IMR-90 (cell line): ENCODE measurements around the gene AIRE. TPM values are rescaled to one million over a fixed set of nuclear protein-coding genes. Genes with fewer than 3 reads are reported as not detected.

Experiments
- ATAC-seq: fragments of 200-7000 bp; cut with Tn5 transposase; 2 replicates; pipeline ENCODE4 v1.9.1; 2020; ENCODE audit warnings: low read depth, mild to moderate bottlenecking, moderate library complexity
- BruUV-seq: library from RNA; stranded (reverse); fragments of 400-500 nt; replicated peaks from 2 replicates; lab custom pipeline; 2021; lab: Mats Ljungman, UMichigan
- CTCF ChIA-PET: fragments of 300-600 bp; formaldehyde crosslinking; extraction: SDS; loops from one replicate; lab custom pipeline; 2021; ENCODE audit warnings: antibody characterized with exemption; lab: Yijun Ruan, JAX
- POLR2A ChIA-PET: fragments of 300-600 bp; sonication (Branson Sonifier 250); formaldehyde crosslinking; loops from one replicate; lab custom pipeline; 2022; ENCODE audit warnings: antibody characterized with exemption; ENCODE audit not compliant: unreplicated experiment; lab: Charles Lee
- DNase-seq: peaks from one replicate; pipeline ENCODE4 v3.0.0; 2013
- H2AFZ ChIP-seq: replicated peaks from 2 replicates; pipeline ENCODE3; 2013; ENCODE audit warnings: low read length, mild to moderate bottlenecking; ENCODE audit not compliant: poor library complexity
- H2AK5ac ChIP-seq: 2 replicates; pipeline ENCODE4 v1.6.1; 2013; ENCODE audit warnings: low read depth, low read length, inconsistent platforms
- H2AK9ac ChIP-seq: replicated peaks from 2 replicates; pipeline ENCODE3; 2013; ENCODE audit warnings: mild to moderate bottlenecking, low read depth, low read length, moderate library complexity; ENCODE audit not compliant: poor library complexity
- H2BK120ac ChIP-seq: 2 replicates; pipeline ENCODE4 v1.6.1; 2013; ENCODE audit warnings: low read depth, low read length, inconsistent platforms
- H2BK15ac ChIP-seq: 3 replicates; pipeline ENCODE4 v1.6.1; 2013; ENCODE audit warnings: low read depth, low read length, inconsistent platforms
- H2BK20ac ChIP-seq: 2 replicates; pipeline ENCODE4 v1.6.1; 2013; ENCODE audit warnings: low read depth, mild to moderate bottlenecking, inconsistent platforms, low read length, moderate library complexity
- H2BK5ac ChIP-seq: 2 replicates; pipeline ENCODE4 v1.6.1; 2013; ENCODE audit warnings: mild to moderate bottlenecking, low read depth, low read length, inconsistent platforms; ENCODE audit not compliant: poor library complexity, severe bottlenecking
- H3K14ac ChIP-seq: replicated peaks from 2 replicates; pipeline ENCODE4 v1.6.1; 2013; ENCODE audit warnings: low read depth, low read length, inconsistent platforms
- H3K18ac ChIP-seq: 2 replicates; pipeline ENCODE4 v1.6.1; 2013; ENCODE audit warnings: low read depth, low read length, control low read depth
- H3K23ac ChIP-seq: 2 replicates; pipeline ENCODE4 v1.6.1; 2013; ENCODE audit warnings: low read depth, low read length, inconsistent platforms
- H3K27ac ChIP-seq: 2 replicates; pipeline ENCODE4 v1.5.1; 2013; ENCODE audit warnings: mild to moderate bottlenecking, control low read depth, low read length; ENCODE audit not compliant: insufficient read depth
- H3K27me3 ChIP-seq: 2 replicates; pipeline ENCODE4 v1.6.1; 2013; ENCODE audit warnings: low read length; ENCODE audit not compliant: control insufficient read depth, insufficient read depth
- H3K36me3 ChIP-seq: 2 replicates; pipeline ENCODE4 v1.6.1; 2013; ENCODE audit warnings: low read length, mixed read lengths; ENCODE audit not compliant: control insufficient read depth, insufficient read depth
- H3K4ac ChIP-seq: 2 replicates; pipeline ENCODE4 v1.6.1; 2013; ENCODE audit warnings: low read depth, low read length, inconsistent platforms
- H3K4me1 ChIP-seq: 2 replicates; pipeline ENCODE4 v1.6.1; 2013; ENCODE audit warnings: low read length, mixed read lengths; ENCODE audit not compliant: control insufficient read depth, insufficient read depth
- H3K4me2 ChIP-seq: 2 replicates; pipeline ENCODE4 v1.6.1; 2013; ENCODE audit warnings: low read depth, mild to moderate bottlenecking, control low read depth, low read length, moderate library complexity
- H3K4me3 ChIP-seq: 2 replicates; pipeline ENCODE4 v1.5.1; 2013; ENCODE audit warnings: low read depth, mild to moderate bottlenecking, control low read depth, low read length, moderate library complexity; ENCODE audit not compliant: insufficient read depth
- H3K56ac ChIP-seq: 2 replicates; pipeline ENCODE4 v1.6.1; 2013; ENCODE audit warnings: low read length, inconsistent platforms; ENCODE audit not compliant: insufficient read depth; ENCODE audit errors: extremely low read depth
- H3K79me1 ChIP-seq, 2 experiments: 2 replicates each; pipeline ENCODE4 v1.6.1; 2013; ENCODE audit warnings: low read length in 2 of 2, inconsistent platforms in 1 of 2, low read depth in 1 of 2
- H3K9ac ChIP-seq: 2 replicates; pipeline ENCODE4 v1.6.1; 2013; ENCODE audit warnings: low read depth, low read length, control low read depth
- H3K9me1 ChIP-seq: 2 replicates; pipeline ENCODE4 v1.6.1; 2013; ENCODE audit warnings: low read length, inconsistent platforms; ENCODE audit not compliant: insufficient read depth
- H3K9me3 ChIP-seq: 2 replicates; pipeline ENCODE4 v1.6.1; 2013; ENCODE audit warnings: low read length; ENCODE audit not compliant: control insufficient read depth, insufficient read depth
- H4K20me1 ChIP-seq: 2 replicates; pipeline ENCODE4 v1.6.1; 2013; ENCODE audit warnings: low read length, inconsistent platforms; ENCODE audit not compliant: insufficient read depth
- H4K5ac ChIP-seq: 2 replicates; pipeline ENCODE4 v1.6.1; 2013; ENCODE audit warnings: mild to moderate bottlenecking, low read depth, low read length, control low read depth
- H4K8ac ChIP-seq, 2 experiments: 2 replicates each; pipeline ENCODE4 v1.6.1; 2013; ENCODE audit warnings: low read depth in 2 of 2, low read length in 2 of 2, control low read depth in 1 of 2, inconsistent platforms in 1 of 2
- H4K91ac ChIP-seq: 2 replicates; pipeline ENCODE4 v1.6.1; 2013; ENCODE audit warnings: low read depth, low read length, inconsistent platforms; ENCODE audit not compliant: insufficient read depth
- BHLHE40 ChIP-seq: fragments of 150-350 bp; IDR thresholded peaks from 2 replicates; pipeline ENCODE4 v1.6.1; 2016; ENCODE audit warnings: mild to moderate bottlenecking, low read depth, low read length
- CEBPB ChIP-seq: IDR thresholded peaks from 2 replicates; pipeline ENCODE4 v1.6.1; 2012; ENCODE audit warnings: low read depth, low read length, improper control_type of control experiment
- CHD1 ChIP-seq: IDR thresholded peaks from 2 replicates; pipeline ENCODE4 v1.6.1; 2012; ENCODE audit warnings: low read depth, low read length, improper control_type of control experiment
- ELK1 ChIP-seq: fragments of 150-350 bp; IDR thresholded peaks from 2 replicates; pipeline ENCODE4 v1.6.1; 2016; ENCODE audit warnings: low read depth, mild to moderate bottlenecking, low read length, moderate library complexity, borderline replicate concordance
- FOS ChIP-seq: fragments of 150-350 bp; IDR thresholded peaks from 2 replicates; pipeline ENCODE4 v1.6.1; 2016; ENCODE audit warnings: low read depth, low read length
- MAFK ChIP-seq: IDR thresholded peaks from 2 replicates; pipeline ENCODE4 v1.6.1; 2012; ENCODE audit warnings: low read depth, low read length, improper control_type of control experiment
- MAZ ChIP-seq: IDR thresholded peaks from 2 replicates; pipeline ENCODE4 v1.6.1; 2012; ENCODE audit warnings: low read depth, mild to moderate bottlenecking, low read length, improper control_type of control experiment, moderate library complexity, borderline replicate concordance
- NFE2L2 ChIP-seq: fragments of 150-350 bp; IDR thresholded peaks from 2 replicates; pipeline ENCODE4 v1.6.1; 2016; ENCODE audit warnings: low read depth, mild to moderate bottlenecking, low read length
- POLR2A ChIP-seq: IDR thresholded peaks from 2 replicates; pipeline ENCODE4 v1.6.1; 2012; ENCODE audit warnings: mild to moderate bottlenecking, low read depth, low read length
- RCOR1 ChIP-seq: IDR thresholded peaks from 2 replicates; pipeline ENCODE4 v1.6.1; 2012; ENCODE audit warnings: mild to moderate bottlenecking, low read length, improper control_type of control experiment; ENCODE audit not compliant: insufficient replicate concordance
- RFX5 ChIP-seq: IDR thresholded peaks from 2 replicates; pipeline ENCODE4 v1.8.0; 2012; ENCODE audit warnings: low read depth, mild to moderate bottlenecking, low read length, moderate library complexity
- SMC3 ChIP-seq: fragments of 150-350 bp; IDR thresholded peaks from 2 replicates; pipeline ENCODE4 v1.6.1; 2016; ENCODE audit warnings: low read depth, mild to moderate bottlenecking, antibody characterized with exemption, low read length, moderate library complexity
- WGBS, 2 experiments: methylation state at CpG; one replicate each; pipeline versions ENCODE4 v1.1.5 to v1.1.7; 2013; ENCODE audit warnings: missing lambda C conversion rate in 2 of 2; ENCODE audit not compliant: insufficient read length in 1 of 2; ENCODE audit errors: extremely low coverage in 2 of 2; 5-methylcytosine and 5-hydroxymethylcytosine counted together
- dilution Hi-C: fragments of 300-500 bp; cut with HindIII; formaldehyde crosslinking; loops from one replicate; pipeline ENCODE4 v1.14.3; 2018; ENCODE audit warnings: low sequenced_read_pairs; ENCODE audit not compliant: unreplicated experiment
- in situ Hi-C: fragments of 300-500 bp; cut with MboI; formaldehyde crosslinking; loops from 3 replicates; pipeline ENCODE4 v1.14.3; 2019; ENCODE audit warnings: low sequenced_read_pairs, inconsistent platforms, mixed read lengths
- intact Hi-C: fragments of 100-400 bp; cut with micrococcal nuclease; formaldehyde crosslinking; loops from 2 replicates; pipeline ENCODE4 v1.10.0; 2022
- polyA plus RNA-seq, 3 experiments: library from polyadenylated mRNA; depleted of rRNA; stranded (reverse); fragments of >200 nt; gene quantifications; 2 replicates each; pipeline ENCODE4 v1.2.3, GENCODE V29; 2012; ENCODE audit warnings: low replicate concordance in 1 of 3
- total RNA-seq: library from RNA; depleted of rRNA; stranded (reverse); fragments of >200 nt; gene quantifications from 2 replicates; pipeline ENCODE4 v1.2.3, GENCODE V29; 2012

The AIRE gene
- total and polyA plus RNA-seq, 2 of the 4 experiments (the other 2 are of a cell fraction) = 0.05 TPM; not detected in 1

- H3K36me3 ChIP-seq = no peaks in the 10 kb centered on the region
- WGBS, 2 experiments = 77% methylated on average over 13 of the region's 23 CpGs; no CpG with 5 or more reads in 1 of the 2 experiments
- no peaks in the 10 kb centered on the region for H3K9me3 ChIP-seq
- H3K27ac ChIP-seq = no peak overlapping the region
- no peak overlapping the region for H4K8ac ChIP-seq
- H3K27me3 ChIP-seq = peaks cover 26% of the 10 kb centered on the region; the same call in 1 of the 2 replicates
- no peaks in the 10 kb centered on the region for H3K9me1 ChIP-seq
- no TSS peak for BruUV-seq
- H3K14ac ChIP-seq = no peak overlapping the region
- ATAC-seq (no peak), DNase-seq (no peak)
- H4K20me1 ChIP-seq = no peaks in the 10 kb centered on the region
- H3K9ac ChIP-seq = no peak overlapping the region
- no peak overlapping the region for H2BK5ac ChIP-seq
- H3K79me1 ChIP-seq = no peaks in the 10 kb centered on the region
- H3K56ac ChIP-seq = no peak overlapping the region
- dilution Hi-C loops = no loop called here
- no peak overlapping the region for H2BK120ac ChIP-seq
- intact Hi-C loops = no loop called here
- no peak overlapping the region for H4K91ac ChIP-seq
- TF ChIP-seq NFE2L2 (no peak), MAFK (no peak), ELK1 (no peak), RCOR1 (no peak), MAZ (no peak), FOS (no peak), RFX5 (no peak), POLR2A (no peak), BHLHE40 (no peak), CEBPB (no peak), SMC3 (no peak), CHD1 (no peak)
- H2BK20ac ChIP-seq = no peak overlapping the region
- H3K4me1 ChIP-seq = peaks cover 4% of the 10 kb centered on the region; the same call in 1 of the 2 replicates
- peak overlapping the region; percentile 21 for H2AFZ ChIP-seq
- no peak overlapping the region for H2AK9ac ChIP-seq
- no peak overlapping the region for H3K18ac ChIP-seq
- no peak overlapping the region for H3K4me3 ChIP-seq
- in situ Hi-C loops = no loop called here
- no peak overlapping the region for H4K5ac ChIP-seq
- no peak overlapping the region for H2AK5ac ChIP-seq
- H3K4me2 ChIP-seq = no peak overlapping the region
- H2BK15ac ChIP-seq = no peak overlapping the region
- POLR2A ChIA-PET = no interaction called here
- no peak overlapping the region for H3K4ac ChIP-seq
- H3K23ac ChIP-seq = no peak overlapping the region
- CTCF ChIA-PET = no interaction called here
These were observed 2.8 kb downstream of the AIRE start for GRCh38 chr21:44288251-44289110.
